ENCODE results near the gene SGIP1. TPM values are rescaled to one million over a fixed set of nuclear protein-coding genes. Genes with fewer than 3 reads are reported as not detected.
A peak's percentile ranks its signal among the peaks of the same experiment; 100 is the strongest.

Gene SGIP1
- total RNA-seq, 1 donor from 2014 or later, result 34.1 TPM

- DNase-seq (ENCODE audit: low read depth in 2 of 2), result peak; percentile 73 to 83
These were observed 142.8 kb downstream of the SGIP1 start for GRCh38 chr1:66676613-66677298.

DNA sequence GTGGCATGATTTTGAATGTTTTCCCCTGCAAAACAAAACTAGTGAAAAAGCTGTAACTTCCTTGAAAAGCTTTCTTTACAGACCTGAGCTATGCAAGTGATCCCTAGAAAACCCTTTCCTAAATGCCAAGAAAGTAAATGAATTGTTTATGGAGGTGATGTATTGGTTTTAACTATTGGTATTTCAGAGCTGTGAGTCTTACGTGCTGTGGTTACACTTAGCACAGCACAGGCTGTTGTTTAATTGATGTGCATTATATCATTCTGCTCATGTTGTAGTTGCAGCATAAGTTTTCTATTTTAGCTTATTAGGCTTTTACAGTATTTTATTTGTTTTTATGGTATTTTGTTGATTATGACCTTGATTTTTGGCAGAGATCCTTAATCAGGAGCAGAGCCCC is 144.2 kb downstream of the SGIP1 start:
- DNase-seq (ENCODE audit: low read depth in 2 of 2), result no peak

GRCh38 chr1:66679140-66679539 is 145.2 kb downstream of the SGIP1 start:
- DNase-seq (ENCODE audit: low read depth in 2 of 2), result no peak

GRCh38 chr1:66681686-66682085 is 147.7 kb downstream of the SGIP1 start:
- peak in 1 of 2 donors; percentile 51 for DNase-seq (ENCODE audit: low read depth in 2 of 2)

DNA sequence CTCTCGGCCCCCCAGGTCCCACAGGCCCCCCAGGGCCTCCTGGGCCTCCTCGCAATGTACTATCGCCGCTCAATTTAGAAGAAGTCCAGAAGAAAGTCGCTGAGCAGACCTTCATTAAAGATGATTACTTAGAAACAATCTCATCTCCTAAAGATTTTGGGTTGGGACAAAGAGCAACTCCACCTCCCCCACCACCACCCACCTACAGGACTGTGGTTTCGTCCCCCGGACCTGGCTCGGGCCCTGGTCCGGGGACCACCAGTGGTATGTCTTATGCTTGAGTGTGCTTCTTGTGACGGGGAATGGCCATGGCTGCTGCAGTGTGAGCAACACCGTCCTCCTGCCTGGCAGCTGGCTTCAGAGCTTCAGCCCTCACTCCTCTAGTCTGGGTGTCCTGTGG is 148.2 kb downstream of the SGIP1 start:
- no peak for DNase-seq (ENCODE audit: low read depth in 2 of 2)

DNA sequence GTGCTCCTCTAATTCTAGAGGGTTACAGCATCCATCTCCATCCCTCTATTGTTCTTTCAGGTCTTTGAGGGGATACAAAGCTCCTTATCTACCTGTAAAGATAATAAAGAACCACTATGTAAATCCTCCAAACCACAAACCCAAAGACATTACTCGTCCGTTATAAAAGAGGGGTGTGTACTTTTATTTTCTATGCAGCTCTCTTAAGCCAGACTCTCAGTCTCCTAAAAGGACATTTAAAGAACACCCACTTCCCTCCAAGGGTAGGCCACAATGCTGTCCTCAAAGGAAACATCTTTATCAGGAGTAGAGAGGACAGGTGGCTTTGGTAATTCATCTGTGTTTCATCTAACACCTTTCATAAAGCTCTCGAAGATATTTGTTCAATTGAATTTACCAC is 150.4 kb downstream of the SGIP1 start:
- no peak for DNase-seq (ENCODE audit: low read depth in 2 of 2)

DNA sequence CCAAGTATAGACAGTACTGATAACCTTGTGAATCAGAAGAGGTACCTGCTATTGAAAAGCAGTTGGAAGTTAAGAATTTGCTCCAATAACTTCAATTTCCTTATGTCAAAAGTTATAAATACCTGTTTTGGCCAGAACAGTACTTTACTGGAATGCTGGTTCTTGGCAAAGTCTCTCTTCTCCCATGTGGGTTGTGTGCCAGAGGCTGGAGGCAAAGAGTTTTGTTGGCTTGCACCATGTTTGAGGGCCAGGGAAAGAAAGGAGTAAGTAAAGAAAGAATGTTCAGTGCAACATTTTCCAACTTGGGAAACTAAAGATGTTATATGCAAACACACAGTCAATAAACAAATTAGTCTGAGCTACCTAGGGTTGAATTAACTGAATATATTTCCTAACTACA is 151.3 kb downstream of the SGIP1 start:
- no peak for DNase-seq (ENCODE audit: low read depth in 2 of 2)

DNA sequence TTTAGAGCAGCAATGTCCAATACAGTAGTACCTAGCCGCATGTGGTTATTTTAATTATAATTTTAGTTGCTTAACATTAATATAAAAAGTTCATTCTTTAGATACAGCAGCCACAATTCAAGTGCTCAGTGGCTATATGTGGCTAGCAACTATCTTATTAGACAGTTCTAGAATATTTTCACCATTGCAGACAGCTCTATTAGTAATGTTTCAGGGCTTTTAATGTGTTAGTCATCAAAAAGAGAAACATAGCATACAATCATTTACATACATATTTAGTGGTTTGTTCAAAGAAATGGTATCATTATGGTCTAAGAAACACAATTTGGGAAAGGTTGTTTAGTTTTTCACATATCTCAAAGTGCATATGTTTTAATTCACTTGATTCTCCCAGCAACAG is 151.7 kb downstream of the SGIP1 start:
- no peak for DNase-seq (ENCODE audit: low read depth in 2 of 2)

GRCh38 chr1:66686406-66686805 is 152.5 kb downstream of the SGIP1 start:
- DNase-seq (ENCODE audit: low read depth in 2 of 2), result no peak

GRCh38 chr1:66687358-66687757 is 153.4 kb downstream of the SGIP1 start:
- DNase-seq (ENCODE audit: low read depth in 2 of 2), result no peak

DNA sequence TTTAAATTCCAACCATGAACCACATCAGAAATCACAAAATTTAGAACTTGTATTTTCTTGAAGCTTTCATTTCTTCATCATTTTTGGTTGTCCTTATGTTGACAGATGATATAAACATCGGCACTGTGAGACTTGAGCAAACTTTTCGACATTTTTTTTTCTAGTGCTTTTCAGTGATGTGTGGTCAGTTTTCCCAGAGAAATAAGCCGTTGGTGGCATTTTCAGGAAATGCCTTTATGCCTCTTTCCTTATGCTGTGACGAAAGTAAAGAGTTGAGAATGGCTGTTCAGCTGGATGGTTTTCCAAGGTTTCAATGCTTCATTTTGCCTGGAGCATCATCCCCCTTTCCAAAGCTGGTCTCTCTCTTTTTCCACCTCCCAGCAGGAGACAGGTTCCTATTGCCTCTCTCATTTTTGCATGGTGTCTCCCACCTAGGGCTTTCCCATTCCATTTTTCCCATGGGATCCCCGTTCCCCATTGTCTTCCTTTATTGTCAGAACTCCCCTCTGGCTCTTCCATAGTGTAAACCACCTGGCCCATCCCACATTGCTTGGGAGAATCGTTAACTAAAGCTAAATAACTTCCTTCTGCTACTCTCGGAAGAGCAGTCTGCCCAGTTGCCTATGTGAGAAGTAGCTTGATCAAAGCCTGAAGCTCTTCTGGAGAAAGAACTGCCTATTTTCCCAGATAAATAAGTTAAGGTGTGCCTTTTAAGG is 156.9 kb downstream of the SGIP1 start:
- no peak for DNase-seq (ENCODE audit: low read depth in 2 of 2)

GRCh38 chr1:66692681-66693080 is 158.7 kb downstream of the SGIP1 start:
- no peak for DNase-seq (ENCODE audit: low read depth in 2 of 2)

DNA sequence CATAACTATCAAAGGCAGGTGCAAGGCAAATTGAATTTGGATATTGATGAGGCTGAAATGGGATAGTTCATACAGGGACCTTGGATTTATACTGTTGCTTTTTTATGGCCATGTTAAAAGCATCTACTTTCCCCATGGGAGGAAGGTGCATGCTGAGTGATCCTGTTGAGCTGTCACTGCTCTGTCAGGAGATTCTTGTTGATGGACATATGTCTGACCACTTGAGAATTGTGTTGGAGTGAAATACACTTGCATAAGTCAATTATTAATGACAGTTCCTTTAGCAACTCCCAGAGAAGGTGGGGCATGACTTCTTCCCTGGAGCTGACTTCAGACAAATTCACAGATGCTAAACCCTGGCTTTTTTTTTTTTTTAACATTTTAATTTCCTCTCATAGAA is 159.9 kb downstream of the SGIP1 start:
- no peak for DNase-seq (ENCODE audit: low read depth in 2 of 2)

- DNase-seq (ENCODE audit: low read depth in 2 of 2), result peak; percentile 16 to 23
These were observed 161.2 kb downstream of the SGIP1 start for GRCh38 chr1:66695116-66695515.

DNA sequence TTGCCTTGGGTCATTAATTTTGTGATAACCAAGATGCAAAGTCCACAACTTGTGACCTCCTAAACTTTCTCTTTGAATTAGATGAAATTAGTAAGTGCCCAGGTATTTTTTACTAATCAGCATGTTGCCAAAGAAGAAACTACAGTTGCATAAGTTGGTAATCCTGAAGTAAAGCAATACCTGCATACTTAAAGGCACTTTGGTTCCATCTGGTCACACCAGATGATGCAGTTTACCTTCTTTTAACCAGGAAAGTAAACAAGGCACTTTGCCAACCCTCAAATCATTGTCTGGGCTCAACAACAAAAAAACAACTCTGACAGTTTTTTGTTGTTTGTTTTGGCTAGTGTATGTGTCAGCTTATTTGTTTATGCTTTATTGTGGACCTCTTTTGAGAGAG is 162.8 kb downstream of the SGIP1 start:
- DNase-seq (ENCODE audit: low read depth in 2 of 2), result no peak

GRCh38 chr1:66699213-66699612 is 165.3 kb downstream of the SGIP1 start:
- no peak for DNase-seq (ENCODE audit: low read depth in 2 of 2)

GRCh38 chr1:66704177-66704875 is 170.4 kb downstream of the SGIP1 start:
- DNase-seq (ENCODE audit: low read depth in 2 of 2), result no peak

GRCh38 chr1:66705110-66705509 is 171.2 kb downstream of the SGIP1 start:
- no peak for DNase-seq (ENCODE audit: low read depth in 2 of 2)

GRCh38 chr1:66711420-66711819 is 177.5 kb downstream of the SGIP1 start:
- peak in 1 of 2 donors; percentile 33 for DNase-seq (ENCODE audit: low read depth in 2 of 2)

DNA sequence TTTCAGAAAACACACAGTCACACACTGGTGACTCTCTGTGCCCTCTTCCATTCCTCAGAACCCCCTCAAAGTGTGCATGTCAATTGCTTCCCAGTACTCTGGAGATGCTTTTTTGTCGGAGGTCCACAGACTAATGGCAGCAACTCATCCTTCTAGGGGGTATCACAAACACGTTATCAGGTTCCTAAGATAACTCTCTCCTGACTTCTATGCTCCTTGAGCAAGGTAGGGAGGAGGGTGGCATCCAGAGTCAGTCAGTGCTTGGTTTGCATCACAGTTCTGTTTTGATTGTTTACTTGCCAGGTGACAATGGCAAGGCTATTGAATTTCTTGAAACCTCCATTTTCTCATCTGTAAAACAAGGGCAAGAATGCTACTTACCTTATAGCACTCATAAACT is 178.9 kb downstream of the SGIP1 start:
- no peak for DNase-seq (ENCODE audit: low read depth in 2 of 2)

DNA sequence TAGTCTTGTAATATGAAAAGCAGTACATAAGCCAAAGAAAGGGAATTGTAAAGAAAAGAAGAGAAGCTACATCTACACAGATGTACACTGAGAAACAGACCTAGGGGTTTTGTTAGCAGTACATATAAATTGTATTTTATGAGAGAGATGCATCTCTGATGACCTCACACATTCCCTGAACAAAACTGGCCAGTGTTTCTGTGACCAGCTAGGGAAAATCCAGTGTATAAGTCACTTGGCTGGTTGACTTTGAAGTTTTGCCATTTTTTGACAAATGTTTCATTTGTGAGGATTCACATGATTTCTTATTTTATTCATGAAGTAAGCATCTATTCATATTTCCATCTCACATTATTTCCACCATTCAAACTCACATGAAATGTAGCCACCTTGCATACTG is 190.0 kb downstream of the SGIP1 start:
- DNase-seq (ENCODE audit: low read depth in 2 of 2), result peak in 1 of 2 donors; percentile 28

DNA sequence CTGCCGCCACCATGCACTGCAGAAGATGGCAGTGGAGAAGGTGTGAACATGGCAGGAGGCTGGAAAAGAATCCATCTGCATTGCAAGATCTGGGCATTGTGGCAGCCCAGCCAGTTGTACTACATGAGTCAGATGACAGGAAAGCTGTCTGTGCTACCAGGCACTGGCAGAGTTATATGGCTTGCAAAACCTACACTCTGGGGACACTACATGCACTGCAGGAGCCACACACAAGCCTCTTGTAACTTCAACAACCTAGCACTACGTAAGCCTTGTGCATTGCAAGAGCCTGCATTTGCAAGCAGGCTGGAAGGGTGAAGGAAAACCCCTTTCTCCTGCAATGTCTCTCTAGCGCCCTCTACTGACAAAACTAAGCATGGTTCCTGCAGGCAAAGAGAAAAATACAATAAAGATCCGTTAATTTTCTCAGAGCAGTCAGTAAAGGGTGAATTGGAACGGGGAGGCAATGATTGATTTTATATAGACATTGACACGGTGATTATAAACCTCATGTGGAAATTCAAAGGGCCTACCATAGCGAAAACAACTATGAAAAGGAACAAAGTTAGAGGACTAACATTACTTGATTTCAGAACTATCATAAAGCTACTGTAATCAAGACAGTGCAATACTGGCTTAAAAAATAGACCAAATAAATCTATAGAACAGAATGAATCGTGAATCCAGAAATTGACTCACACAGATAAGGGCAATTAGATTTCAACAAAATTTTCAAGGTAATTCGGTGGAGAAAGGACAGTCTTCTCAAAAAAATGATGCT is 192.1 kb downstream of the SGIP1 start:
- DNase-seq (ENCODE audit: low read depth in 2 of 2), result peak; percentile 82 to 83
